Lung (tissue), 12 donors: ENCODE data around the gene TASP1. TPM values are rescaled to one million over a fixed set of nuclear protein-coding genes. Genes with fewer than 3 reads are reported as not detected.

Experiments used
- ATAC-seq: fragments of 200-7000 bp; cut with Tn5 transposase; one replicate; pipeline ENCODE4 v1.9.1; 2020; ENCODE audit warnings: moderate number of reproducible peaks; ENCODE audit not compliant: insufficient read depth, low FRiP score
- DNase-seq, 3 donors: peaks; one replicate each; pipeline ENCODE4 v3.0.0-alpha.2; 2013 to 2017
- H3K27ac ChIP-seq, 2 donors: one replicate each; pipeline ENCODE4 v1.5.1; 2013; ENCODE audit warnings: mild to moderate bottlenecking in 2 of 2, moderate library complexity in 2 of 2, control low read depth in 1 of 2, inconsistent platforms in 1 of 2, low read depth in 1 of 2, low read length in 1 of 2
- H3K27me3 ChIP-seq, 3 donors: one replicate each; pipeline ENCODE4 v1.5.1; 2013; ENCODE audit warnings: low read length in 2 of 3; ENCODE audit not compliant: control insufficient read depth in 3 of 3, insufficient read depth in 3 of 3
- H3K36me3 ChIP-seq, 4 donors: one replicate each; pipeline ENCODE4 v1.5.1; 2013; ENCODE audit warnings: low read length in 4 of 4, mild to moderate bottlenecking in 1 of 4, moderate library complexity in 1 of 4; ENCODE audit not compliant: control insufficient read depth in 4 of 4, insufficient read depth in 4 of 4
- H3K4me1 ChIP-seq, 5 donors: one replicate each; pipeline ENCODE4 v1.5.1; 2013; ENCODE audit warnings: low read length in 5 of 5, mild to moderate bottlenecking in 2 of 5, moderate library complexity in 1 of 5; ENCODE audit not compliant: control insufficient read depth in 5 of 5, insufficient read depth in 5 of 5
- H3K4me3 ChIP-seq: one replicate; pipeline ENCODE4 v1.5.1; 2013; ENCODE audit warnings: mild to moderate bottlenecking, control low read depth, moderate library complexity
- H3K9ac ChIP-seq, 2 donors: one replicate each; pipeline ENCODE4 v1.5.1; 2013; ENCODE audit warnings: low read length in 2 of 2, control low read depth in 1 of 2; ENCODE audit not compliant: insufficient read depth in 1 of 2
- H3K9me3 ChIP-seq, 4 donors: one replicate each; pipeline ENCODE4 v1.5.1; 2013; ENCODE audit warnings: low read length in 3 of 4, mild to moderate bottlenecking in 1 of 4, moderate library complexity in 1 of 4; ENCODE audit not compliant: control insufficient read depth in 4 of 4, insufficient read depth in 3 of 4
- WGBS, 2 donors: extraction: QIAGEN DNeasy Blood & Tissue Kit; methylation state at CpG; one replicate each; pipeline ENCODE4 v1.1.7; 2013; 5-methylcytosine and 5-hydroxymethylcytosine counted together
- polyA plus RNA-seq, 2 donors: library from polyadenylated mRNA; stranded (reverse); fragments of 200-250 nt; gene quantifications; one replicate each; pipeline ENCODE4 v1.2.1, GENCODE V29; 2013
- total RNA-seq, 2 donors: library from RNA; depleted of rRNA in 1 of 2; stranded (reverse); fragments of >200 nt in 1 of 2; gene quantifications; one replicate each; pipeline ENCODE4 v1.2.1, GENCODE V29; 2014 to 2021
- TF ChIP-seq, protein P1 (sequence below): IDR thresholded peaks from 2 replicates; pipeline ENCODE4 v1.5.1; 2012; ENCODE audit warnings: mild to moderate bottlenecking; ENCODE audit errors: control extremely low read depth, extremely low read depth
- donor health status: control.
- donor health status: control.
- donor health status: Bipolar disorder and iron deficiency.
- donor health status: healthy.
- donor health status: DM: yes; HTN: yes; CAD: no.

Gene TASP1
- total and polyA plus RNA-seq, 4 donors = 5.0 to 26.5 (median 11.5) TPM

DNA sequence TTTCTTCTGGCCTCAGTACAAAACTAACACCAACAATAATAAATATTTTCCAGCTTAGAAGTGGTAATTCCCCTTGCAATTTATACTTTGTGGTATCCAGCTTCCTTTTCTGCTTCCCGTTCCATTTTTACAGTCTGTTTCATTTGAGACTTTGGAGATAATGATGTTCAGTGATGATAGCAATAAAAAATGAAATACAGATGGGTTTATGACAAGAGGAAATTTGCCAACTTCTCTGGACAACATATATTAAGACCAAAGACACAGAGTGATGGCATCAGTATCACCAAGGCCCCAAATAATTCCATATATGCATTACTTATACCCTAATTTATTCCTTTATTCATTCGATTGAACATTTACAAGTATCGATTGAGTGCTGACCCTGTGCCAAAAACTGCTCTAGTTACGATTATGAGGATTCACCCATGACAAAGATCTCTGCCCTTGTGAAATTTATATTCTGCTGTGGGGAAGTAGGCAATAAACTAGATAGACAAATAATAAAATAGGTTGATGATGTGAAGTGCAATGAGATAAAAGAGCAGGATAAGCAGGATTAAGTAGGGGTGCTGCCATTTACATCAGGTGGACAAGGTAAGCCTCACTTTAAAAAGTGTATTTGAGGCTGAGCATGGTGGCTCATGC is 18.1 kb upstream of the TASP1 start:
- H3K9ac ChIP-seq = no peak overlapping the region
- no peak for DNase-seq
- 78 to 80% methylated on average over 4 of the region's 4 CpGs for WGBS, 2 donors
- no peaks in the 10 kb centered on the region for H3K27me3 ChIP-seq
- no peak overlapping the region for H3K27ac ChIP-seq
- H3K9me3 ChIP-seq = no peaks in the 10 kb centered on the region
- TF ChIP-seq, protein P1, sequence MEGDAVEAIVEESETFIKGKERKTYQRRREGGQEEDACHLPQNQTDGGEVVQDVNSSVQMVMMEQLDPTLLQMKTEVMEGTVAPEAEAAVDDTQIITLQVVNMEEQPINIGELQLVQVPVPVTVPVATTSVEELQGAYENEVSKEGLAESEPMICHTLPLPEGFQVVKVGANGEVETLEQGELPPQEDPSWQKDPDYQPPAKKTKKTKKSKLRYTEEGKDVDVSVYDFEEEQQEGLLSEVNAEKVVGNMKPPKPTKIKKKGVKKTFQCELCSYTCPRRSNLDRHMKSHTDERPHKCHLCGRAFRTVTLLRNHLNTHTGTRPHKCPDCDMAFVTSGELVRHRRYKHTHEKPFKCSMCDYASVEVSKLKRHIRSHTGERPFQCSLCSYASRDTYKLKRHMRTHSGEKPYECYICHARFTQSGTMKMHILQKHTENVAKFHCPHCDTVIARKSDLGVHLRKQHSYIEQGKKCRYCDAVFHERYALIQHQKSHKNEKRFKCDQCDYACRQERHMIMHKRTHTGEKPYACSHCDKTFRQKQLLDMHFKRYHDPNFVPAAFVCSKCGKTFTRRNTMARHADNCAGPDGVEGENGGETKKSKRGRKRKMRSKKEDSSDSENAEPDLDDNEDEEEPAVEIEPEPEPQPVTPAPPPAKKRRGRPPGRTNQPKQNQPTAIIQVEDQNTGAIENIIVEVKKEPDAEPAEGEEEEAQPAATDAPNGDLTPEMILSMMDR = no peak
- ATAC-seq = no peak
- peaks cover 0 to 31% (median 0%) of the 10 kb centered on the region in 5 donors for H3K4me1 ChIP-seq
- H3K4me3 ChIP-seq = no peak overlapping the region
- H3K36me3 ChIP-seq = no peaks in the 10 kb centered on the region

DNA sequence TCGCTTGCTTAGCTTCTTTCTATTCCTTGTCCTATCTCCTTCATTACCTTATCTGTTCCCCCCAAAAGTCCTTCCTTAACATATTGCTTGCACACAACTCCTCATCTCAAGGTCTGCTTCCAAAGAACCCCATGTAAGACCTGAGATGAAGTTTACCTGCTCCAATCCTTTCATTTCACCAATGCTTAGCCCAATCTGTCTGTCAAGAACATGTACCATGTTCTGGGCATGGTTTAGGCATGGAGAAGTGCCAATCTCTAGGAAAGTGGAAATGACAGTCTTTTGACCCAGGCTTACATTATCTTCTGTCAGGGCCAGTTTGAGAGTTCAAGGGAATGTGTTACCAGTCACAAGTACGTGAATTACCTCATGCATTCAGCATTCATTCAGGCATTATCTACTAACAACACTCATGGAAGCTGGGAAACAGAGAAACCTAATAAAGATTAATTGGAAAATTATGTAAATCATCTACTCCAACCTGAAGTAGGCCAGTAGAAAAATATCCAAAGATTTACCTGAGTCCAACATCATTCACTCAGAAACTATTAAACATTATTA is 15.8 kb upstream of the TASP1 start:
- DNase-seq (no peak), ATAC-seq (no peak)
- Histone ChIP-seq H3K27me3 (no peaks in the 10 kb centered on the region), H3K27ac (no peak overlapping the region), H3K4me1 (peaks cover 0 to 34% (median 0%) of the 10 kb centered on the region in 5 donors), H3K4me3 (no peak overlapping the region), H3K9ac (no peak overlapping the region), H3K9me3 (no peaks in the 10 kb centered on the region), H3K36me3 (no peaks in the 10 kb centered on the region)
- WGBS, 2 donors = 64 to 73% methylated on average over 2 of the region's 2 CpGs
- TF ChIP-seq, protein P1 = no peak

DNA sequence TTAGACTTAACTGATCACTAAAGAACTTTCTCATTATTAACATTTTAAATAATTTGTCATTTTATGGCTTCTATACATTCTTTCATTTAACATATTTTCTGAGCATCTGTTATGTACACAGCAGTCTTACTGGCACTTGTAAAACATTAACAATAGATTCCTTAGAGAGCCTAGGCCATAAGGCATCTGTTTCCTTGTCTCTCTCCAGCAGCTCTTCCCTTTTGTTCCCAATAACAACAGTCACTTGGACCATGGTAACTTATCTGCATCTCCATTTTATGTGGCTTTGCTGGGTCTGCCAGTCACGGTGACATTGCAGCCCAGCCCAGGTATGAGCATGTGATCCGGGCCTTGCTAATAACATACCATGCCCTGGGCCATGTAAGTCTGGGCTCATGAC is 11.7 kb upstream of the TASP1 start:
- Histone ChIP-seq H3K4me3 (no peak overlapping the region), H3K36me3 (no peaks in the 10 kb centered on the region), H3K27ac (no peak overlapping the region), H3K9ac (no peak overlapping the region), H3K27me3 (no peaks in the 10 kb centered on the region), H3K4me1 (peaks cover 0 to 42% (median 0%) of the 10 kb centered on the region in 5 donors), H3K9me3 (no peaks in the 10 kb centered on the region)
- 82 to 86% methylated on average over 2 of the region's 2 CpGs for WGBS, 2 donors
- no peak for ATAC-seq
- TF ChIP-seq, protein P1 = no peak
- DNase-seq = no peak
